HG03064 (cell line): ENCODE data around the gene DHRS4.

Experiments
- ATAC-seq: cut with Tn5 transposase; IDR thresholded peaks from one replicate; pipeline ENCODE4 v1.9.1; 2021; ENCODE audit warnings: low read depth; ENCODE audit not compliant: unreplicated experiment

DHRS4 gene

DNA sequence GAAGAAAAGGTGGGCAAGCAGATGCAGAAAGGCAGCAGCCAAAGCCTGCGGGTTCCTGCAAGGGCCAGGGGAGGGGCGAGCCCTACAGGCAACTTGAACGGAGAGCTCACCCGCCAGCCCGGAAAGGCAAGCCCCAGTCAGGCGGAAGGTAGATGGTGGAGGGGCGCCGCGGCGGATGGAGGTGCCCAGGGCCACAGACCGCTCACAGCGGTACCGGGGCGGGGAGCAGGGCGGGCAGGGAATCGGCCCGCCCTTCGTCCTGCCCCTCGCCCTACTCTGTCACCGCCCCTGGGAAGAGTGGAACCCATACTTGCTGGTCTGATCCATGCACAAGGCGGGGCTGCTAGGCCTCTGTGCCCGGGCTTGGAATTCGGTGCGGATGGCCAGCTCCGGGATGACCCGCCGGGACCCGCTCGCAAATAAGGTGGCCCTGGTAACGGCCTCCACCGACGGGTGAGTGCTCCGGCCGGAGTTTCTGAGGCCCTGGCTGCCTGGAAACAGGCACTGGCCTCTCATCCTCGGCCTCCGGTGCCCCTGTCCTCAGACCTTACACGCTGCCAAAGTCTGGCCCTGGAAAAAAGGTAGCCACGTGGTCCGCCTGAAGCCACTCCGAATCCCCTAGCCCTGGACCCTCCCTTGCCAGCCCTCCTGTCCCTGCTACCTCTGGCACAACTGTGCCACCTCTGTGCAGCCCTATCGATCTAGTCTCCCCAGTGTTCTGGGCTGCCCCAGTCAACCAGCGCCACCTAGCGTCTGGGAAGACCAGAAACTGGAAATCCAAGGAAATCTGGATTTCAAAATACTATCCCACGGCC lies at the start of gene DHRS4:
TSS of gene DHRS4 (plus strand) at position 307 of the 815 bp plus-strand sequence. CDS start at position 326, 19 bp downstream.
- peak; percentile 91 for ATAC-seq

DNA sequence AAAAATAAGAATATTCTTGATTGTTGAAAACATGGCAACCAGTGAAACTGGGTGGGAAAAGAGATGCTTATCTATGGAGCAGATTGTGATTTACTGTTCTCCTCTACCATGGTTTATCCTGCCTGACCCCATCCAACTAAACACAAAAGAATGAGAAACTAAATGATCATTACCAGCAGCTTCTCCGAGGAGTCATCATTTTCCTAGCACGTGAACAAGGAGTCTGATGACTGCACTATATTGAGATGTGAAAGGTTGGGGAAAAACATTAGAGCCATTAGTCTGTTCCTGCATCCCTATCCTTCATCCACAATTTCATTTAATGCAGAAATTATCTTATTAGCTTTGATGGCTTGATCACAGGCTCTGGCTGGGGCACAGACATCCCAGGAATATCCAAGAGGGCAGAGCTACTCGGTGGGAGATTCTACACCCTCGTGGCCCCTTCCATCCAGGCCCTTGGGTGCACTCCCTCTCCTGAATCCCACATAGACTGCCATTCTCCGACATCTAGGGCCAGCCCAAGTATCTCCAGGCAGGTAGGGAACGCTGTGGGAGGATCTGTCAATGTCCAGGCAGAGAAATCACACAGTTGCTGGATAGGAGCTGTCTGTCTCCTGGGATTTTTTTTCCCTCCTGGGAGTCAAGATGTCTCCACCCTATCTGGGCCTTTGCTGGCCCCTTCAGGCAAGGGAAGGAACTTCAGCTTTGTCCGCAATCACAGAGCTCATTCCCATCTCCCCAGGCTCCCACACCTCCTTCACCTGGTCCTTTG lies 43.3 kb upstream of the DHRS4 start:
- no peak for ATAC-seq

DNA sequence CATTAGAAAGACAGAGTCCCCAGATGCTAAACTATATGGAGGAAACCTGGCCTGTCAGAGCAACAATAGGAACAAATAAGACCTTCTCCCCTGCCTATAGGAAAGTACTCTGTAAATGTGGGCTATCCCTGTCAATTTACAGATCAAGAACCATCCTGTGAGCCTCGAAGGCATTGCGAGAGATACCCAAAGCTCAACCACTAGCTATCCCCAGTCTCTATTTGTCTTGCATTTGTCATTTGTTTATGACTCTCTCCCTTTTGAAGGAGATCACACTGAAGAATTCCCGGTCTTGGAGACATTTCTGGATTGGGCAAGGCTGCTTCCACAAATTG lies 42.7 kb upstream of the DHRS4 start:
- ATAC-seq, result no peak

DNA sequence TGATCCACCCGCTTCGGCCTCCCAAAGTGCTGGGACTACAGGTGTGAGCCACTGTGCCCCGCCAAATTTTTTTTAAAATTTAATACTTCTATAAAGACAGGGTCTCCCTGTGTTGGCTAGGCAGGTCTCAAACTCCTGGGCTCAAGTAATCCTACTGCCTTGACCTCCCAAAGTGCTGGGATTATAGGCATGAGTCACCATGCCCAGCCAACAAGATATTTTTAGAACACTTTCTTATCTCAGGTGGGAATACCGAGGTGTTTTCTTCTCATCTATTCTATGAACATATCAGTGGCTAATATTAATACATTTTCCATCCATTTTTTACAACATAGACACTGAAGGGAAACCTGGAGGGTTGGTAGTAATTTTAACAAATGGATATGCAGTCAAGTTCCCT lies 38.0 kb upstream of the DHRS4 start:
- no peak for ATAC-seq

DNA sequence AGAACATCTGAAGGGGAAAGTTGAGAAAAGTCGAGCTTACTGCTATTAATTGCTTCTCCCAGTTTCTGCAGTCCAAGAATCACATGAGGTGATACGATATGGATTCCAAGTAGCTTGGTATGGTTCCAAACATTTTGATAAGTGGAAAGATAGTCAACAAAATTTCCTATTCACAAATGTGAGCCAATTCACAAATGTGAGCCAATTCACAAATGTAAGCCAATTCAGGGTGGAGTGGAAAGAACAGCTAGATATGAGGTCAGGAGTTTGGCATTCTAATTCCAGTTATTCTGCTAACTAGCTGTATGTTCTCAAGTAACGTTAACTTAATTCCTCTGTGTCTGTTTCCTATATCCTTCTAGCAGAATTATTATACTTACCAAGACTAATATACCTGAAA lies 37.6 kb upstream of the DHRS4 start:
- no peak for ATAC-seq

DNA sequence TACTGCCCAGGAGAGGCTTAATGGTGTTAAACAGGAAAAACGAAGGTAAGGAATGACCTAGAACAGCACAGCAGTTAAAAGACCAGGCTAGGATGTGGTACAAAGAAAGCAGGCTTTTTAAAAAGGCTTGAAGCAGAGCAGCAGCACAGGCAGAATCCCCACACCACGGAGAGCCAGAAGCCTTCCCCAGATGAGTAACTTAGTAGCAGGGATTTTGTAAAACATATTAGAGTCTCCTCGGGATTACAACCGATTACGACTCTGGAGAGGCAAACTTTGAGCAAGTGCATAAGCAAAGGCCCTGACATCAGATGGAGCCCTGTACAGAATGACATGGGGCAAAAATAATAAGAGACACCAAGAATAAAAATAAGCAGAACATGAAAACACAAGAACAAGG lies 37.1 kb upstream of the DHRS4 start:
- ATAC-seq, result no peak

DNA sequence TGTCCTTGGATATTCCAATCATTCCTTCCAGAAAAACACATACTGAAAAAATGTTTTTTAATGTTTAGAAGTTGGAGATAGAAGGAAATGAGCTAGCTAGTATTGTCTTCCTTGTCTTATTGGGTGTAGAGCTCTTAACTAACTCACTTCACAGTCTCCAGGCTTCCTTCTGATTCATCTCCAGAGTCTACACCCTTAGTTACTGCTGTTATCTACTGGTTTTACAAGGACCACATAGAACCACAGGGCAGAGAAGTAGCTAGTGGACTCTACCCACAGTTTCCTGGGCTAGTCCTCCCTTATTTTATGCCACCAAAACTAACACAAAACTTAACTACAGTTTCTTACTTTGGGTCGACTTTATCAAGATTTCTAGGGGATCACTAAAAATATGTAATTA lies 31.0 kb upstream of the DHRS4 start:
- ATAC-seq, result no peak

DNA sequence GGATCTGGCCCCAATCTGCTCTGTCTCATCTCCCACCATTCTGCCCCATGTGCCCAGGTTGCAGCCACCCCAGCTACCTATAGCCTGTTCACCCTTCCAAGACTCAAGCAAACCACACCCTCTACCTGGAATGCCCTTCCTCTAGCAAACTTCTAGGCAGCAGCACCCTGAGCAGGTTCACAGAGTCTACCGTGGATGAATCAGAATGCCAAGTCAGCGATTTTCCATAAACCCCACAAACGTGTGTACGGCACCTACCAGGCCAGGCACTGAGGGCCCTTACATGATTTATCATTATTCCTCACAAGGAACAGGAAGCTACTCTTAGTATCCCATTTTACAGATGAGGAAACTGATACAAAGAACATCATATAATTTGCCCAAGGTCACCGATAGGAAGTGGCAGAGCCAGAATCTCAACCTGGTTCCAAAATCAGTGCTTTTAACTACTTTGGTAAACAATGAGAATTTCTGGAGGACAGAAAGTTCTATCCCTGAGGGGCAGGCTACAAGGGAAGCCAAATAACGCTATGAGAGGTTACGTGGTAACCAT lies 28.0 kb upstream of the DHRS4 start:
- no peak for ATAC-seq

DNA sequence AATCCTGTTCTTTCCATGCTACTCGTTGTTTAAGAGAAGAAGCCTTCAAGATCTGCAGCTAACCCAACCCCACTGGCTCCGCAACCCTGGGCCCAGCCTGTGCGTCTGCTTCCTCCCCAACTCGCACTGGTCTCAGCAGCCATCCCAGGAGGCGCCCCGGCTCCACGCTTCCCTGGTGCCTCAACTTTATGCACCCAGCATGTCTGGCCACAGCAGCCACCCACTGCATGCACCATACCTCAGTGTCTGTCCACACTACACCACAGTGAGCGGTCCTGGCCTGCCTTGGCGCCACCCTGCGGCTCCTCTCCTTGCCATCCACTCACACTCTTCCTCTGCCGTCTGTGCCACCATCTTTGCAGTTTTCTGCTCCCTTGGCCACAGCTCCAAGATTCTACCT lies 27.0 kb upstream of the DHRS4 start:
- no peak for ATAC-seq

DNA sequence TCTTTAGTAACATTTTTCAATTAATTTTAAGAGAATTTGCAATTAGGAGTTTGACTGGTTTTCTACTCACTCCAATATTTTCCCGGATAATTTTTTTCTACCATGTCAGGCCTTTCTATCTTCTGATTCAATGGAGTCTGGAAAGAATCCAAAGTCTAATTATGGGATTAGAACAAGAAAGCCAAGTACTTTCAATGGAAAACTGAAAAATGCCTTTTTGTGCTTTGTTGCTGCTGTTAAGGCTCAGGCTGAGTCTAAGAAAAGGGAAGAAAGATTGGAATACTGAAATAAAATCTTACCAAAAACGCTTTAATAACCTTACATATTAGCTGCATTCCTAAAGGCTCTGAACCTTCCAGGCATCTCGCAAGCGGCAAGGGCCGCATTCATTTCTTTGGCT lies 24.4 kb upstream of the DHRS4 start:
- ATAC-seq, result no peak

DNA sequence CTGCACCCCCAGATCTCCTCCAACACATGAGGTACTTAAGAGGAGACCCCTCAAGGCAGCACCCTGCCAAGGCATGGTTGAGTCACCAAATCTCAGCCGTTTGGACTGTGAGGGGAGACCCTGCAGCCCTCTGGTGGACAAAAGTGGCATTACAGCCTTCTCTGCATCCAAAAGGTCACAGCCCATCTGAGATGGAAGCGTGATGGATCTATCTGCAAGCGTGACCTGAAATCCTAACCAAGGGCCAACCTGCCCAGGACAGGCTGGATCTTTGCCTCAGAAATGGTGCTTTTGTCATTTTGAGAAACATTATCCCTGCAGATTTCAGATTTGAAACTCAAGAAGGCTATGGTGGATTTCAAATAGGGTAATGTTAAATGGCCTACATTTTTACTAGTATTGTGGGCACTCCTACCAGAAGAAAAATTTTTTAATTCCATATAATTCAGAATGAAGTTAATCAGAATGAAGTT lies 23.7 kb upstream of the DHRS4 start:
- ATAC-seq, result no peak

DNA sequence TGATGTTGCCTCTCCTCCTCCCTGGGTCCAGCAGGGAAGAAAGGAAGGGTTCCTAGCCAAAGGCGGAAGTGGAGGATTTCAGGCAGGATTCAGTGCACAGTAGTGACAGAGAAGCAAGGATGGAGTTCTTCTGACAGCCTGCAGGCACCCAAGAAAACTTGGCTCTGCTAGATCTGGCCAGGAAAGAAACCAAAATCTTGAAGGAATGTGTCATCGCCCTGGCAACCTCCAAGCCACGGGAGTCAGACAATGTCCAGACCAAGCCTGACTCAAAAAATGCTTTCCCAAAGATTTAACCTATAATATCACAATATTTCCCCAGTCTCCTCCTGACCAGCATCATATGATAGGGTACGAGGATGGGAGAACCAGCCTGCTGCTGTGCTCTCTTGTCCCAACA lies 22.8 kb upstream of the DHRS4 start:
- ATAC-seq, result no peak

DNA sequence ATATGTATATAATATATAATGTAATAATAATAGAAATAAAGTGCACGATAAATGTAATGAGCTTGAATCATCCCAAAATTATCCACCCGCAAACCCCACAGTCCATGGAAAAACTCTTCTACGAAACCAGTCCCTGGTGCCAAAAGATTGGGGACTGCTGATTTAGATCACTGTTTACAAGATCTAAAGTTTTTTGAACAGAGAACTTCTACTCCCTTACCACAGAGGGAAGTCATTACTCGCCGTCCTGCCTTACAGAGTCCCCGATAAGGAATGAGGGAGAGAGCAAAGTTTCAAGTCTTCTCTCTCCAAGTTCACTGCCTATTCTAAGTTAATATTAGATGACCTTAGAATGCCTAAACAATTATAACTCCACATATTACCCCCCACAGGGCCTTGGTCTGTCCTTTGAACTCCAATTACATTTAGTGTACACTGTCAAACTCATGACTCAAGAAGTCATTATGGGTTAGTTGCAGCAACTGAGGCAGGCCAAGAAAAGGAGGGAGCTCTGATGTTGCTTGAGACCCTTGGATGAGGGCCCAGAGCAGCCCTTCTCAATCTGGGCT lies 21.8 kb upstream of the DHRS4 start:
- ATAC-seq, result no peak

DNA sequence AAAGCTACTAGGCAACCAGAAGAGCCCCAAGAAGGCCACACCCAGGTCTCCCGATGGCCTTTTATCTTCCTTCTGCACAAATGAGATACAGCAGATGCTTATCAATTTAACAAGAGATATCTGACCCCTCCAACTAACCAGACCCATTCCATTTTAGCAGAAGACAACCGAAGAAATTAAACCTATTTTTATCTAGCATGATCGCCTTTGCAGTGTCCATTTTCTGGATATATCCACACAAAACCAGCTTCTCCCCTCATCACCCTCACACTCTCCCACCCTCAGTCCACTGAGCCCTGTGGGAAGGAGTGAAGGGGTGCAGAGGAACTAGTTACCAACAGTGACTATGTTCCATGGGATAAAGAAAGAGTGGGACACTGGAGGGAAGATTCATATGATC lies 20.9 kb upstream of the DHRS4 start:
- ATAC-seq, result no peak

DNA sequence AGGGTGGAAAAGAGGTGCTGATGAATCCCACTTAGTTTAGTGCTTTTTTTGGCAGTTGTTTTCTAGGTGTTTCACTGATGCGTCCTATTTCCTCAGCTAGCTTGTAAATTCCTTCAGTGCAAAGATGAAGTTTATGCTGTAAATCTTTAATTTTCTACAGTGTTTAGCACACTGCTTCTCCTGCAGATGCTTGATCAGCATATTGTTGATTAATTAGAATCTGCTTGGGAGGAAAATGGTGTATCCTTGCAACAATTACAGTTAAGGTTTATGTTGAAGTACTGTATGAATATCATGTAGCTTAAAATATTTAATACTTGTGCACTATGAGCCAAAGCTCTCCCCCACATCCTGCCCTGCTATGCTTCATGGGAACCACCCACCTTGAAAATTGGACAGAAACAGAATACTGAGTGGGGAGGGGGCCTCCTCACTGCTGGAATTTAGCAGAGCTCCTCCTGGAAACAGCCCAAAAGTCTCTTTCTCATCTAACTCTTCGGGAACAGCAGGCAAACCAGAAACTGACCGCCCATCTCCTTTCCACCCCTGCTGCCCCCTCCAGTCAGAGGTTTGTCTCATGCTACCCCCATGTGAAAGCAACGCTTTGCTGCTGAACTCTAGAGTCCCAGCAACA lies 20.3 kb upstream of the DHRS4 start:
- ATAC-seq, result no peak

DNA sequence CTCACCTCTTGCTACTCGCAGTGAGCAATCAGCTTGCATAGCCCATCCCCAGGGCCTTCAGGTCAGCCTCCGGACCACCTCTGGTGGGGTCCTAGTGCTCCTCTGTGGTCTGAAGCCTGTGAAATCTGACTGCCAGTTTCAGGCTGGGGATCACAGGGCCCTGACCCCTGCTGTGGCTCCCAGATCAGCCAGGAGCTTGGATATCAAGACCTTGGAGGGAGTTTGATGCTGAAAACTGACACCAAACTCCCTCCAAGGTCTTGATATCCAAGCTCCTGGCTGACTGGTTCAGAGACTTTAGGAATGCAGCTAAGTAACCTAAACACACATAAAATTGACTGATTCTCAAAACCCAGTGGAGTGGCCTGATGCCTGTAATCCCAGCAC lies 19.8 kb upstream of the DHRS4 start:
- no peak for ATAC-seq

DNA sequence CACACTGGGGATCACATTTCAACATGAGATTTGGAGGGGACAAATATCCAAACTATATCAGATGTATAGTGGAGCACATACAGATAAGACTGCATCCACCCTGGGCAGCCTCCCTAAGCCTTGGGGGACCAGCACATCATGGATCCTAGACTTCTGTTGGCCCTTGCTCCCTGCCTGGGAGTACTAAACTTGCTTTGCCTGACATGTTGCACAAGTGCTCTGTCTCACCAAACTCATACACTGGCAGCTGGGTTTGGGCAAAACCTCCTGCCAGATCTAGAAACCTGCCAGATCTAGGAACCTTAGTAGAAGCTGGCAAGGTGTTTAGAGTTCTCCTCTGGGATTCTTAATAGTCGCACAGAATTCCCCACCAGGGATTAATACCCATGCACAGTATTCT lies 18.4 kb upstream of the DHRS4 start:
- ATAC-seq, result no peak

DNA sequence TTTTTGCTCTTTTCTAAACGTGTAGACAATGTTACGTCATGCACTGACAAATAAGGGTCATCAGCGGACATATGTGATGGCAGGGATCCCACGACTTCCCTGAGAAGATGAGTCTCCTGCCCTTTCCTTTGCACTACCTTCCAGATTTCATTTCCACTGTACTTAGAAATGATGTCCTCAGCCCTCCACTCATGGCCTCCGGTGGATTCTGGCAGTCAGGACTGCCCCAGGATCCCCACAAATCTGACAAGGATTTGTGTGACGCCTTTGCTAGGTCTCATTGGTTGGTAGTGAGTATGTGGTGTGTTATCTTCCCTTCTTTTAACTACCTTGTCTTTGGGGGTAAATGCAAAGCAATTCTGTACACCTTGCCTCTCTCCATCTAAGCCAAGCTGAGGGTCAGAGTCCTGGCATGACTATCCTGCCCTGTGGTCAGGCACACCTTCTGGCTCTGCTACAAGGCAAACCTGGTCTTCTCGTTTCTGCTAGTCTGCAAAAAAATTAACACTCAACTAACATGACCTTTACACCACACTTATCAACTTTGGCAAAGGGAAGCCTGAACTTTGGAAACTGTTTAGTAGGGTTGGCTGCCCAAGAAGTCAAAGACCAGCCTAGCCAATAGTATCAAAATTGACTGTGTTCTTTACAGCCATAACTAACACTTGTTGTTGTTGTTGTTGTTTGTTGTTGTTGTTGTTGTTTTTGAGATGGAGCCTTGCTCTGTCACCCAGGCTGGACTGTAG lies 17.3 kb upstream of the DHRS4 start:
- no peak for ATAC-seq

DNA sequence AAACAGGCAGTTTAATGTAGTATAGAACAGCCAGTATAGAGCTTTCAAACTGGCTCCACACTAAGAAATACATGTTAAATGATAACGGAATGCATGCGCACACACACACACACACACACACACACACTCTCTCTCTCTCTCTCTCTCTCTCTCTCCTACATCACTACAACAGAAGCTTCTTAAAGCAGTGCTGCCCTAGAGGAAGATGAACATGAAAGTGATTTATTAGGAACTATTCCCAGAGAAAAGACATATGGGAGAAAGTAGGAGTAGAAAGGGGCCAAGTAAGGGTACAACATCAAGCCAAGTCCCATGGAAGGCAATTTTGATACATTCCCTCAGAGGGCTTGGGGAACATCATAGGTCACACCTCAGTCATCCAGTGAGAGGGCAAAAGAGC lies 16.4 kb upstream of the DHRS4 start:
- ATAC-seq, result no peak

DNA sequence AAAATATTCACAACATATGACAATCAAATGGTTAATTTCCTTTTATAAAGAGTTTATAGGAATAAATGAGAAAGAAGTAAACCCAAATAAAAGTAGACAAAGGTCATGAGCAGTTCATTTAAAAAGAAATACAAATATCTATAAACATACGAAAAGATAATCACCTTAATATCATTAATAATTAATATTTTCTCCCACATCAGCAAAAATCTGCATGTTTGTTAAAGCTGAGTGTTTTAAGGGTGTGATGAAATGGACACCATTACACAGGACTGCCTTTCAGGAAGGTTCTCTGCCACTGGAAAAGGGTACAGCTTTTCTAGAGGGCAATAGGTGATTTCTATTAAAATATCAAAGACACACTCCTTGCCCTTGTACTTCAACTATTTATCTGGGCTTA lies 14.7 kb upstream of the DHRS4 start:
- no peak for ATAC-seq
